Measurements from ENCODE around the gene UBXN4. TPM values are rescaled to one million over a fixed set of nuclear protein-coding genes. Genes with fewer than 3 reads are reported as not detected.
A peak's percentile ranks its signal among the peaks of the same experiment; 100 is the strongest.
"Not testable (repeated sequence)": the region's sequence is repeated elsewhere in the genome, so short reads cannot be mapped to it uniquely, and the experiment has no call there.

UBXN4 gene
- total RNA-seq, 2 experiments from 2014 or later: 97.0 to 104 TPM

DNA sequence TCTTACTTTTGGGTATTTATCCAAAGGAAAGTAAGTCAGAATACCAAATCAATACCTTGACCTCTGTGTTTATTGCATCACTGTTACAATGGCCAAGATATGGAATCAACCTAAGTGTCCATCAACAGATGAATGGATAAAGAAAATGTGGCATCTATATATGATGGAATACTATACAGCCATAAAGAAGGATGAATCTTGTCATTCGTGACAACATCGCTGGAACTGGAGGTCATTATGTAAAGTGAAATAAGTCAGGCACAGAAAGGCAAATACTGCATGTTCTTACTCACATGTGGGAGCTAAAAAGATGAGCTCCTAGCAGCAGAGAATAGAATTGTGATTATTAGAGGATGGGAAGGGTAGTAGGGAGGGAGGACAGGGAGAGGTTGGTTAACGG lies 60.7 kb downstream of the UBXN4 start:
- Mint-ChIP-seq H3K4me3 (no peak overlapping the region), H3K4me1 (peaks cover 6% of the 10 kb centered on the region), H3K9me3 (ENCODE audit: low read depth) (peaks cover 14% of the 10 kb centered on the region), H3K27ac (no peak overlapping the region), H3K36me3 (ENCODE audit: low read depth) (peaks cover 11% of the 10 kb centered on the region), H3K27me3 (no peaks in the 10 kb centered on the region)
- no peak for DNase-seq
- POLR2A ChIA-PET: interaction anchor here (0.9 kb wide), 1 partner anchor 9 kb away, joined by 4 read pairs; no protein-coding TSS in a partner anchor
- CTCF ChIA-PET: interaction anchor here (0.6 to 1.4 kb wide), 9 partner anchors 10 to 1845 kb away, joined by 3 to 5 read pairs (median 3); no protein-coding TSS in a partner anchor
- intact Hi-C loops (cut with DNase I, micrococcal nuclease): no loop called here
- ATAC-seq: no peak

DNA sequence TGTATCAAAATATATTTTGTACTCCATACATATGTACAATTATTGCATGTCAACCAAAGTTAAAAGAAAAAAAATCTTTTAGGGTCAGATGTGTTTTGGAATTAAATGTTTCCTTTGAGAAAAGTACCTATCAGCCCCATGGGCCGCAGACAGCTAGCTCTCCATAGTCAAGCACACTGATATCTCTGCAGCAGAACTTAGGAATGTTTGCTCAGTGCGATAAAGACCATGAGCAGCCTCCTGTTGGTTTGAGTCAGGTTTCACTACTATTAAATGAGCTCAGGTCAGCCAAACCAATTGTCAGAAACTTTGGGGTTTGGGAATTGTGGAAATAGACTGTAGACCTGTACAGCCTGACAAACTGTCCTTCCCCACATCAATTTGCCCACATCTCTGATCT lies 61.6 kb downstream of the UBXN4 start:
- intact Hi-C loops (cut with DNase I, micrococcal nuclease): no loop called here

DNA sequence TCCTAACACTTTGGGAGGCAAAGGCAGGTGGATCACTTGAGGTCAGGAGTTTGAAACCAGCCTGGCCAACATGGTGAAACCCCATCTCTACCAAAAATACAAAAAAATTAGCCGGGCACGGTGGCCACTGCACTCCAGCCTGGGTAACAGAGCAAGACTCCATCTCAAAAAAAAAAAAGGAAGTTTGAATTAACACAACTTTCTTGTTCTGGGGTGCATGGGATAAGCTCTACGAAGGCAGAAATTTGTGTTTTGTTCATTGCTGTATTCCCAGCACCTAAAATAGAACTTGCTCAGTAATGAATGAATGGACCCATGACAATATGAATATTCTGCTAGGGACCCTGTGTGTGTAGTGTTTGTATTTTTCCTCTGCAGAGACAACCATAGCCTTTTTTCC lies 66.2 kb downstream of the UBXN4 start:
- H3K4me3 Mint-ChIP-seq; POLR2A ChIA-PET; H3K4me1 Mint-ChIP-seq; H3K36me3 Mint-ChIP-seq (ENCODE audit: low read depth); H3K9me3 Mint-ChIP-seq (ENCODE audit: low read depth); intact Hi-C loops (cut with DNase I, micrococcal nuclease); DNase-seq; ATAC-seq; H3K27me3 Mint-ChIP-seq; H3K27ac Mint-ChIP-seq: not testable (repeated sequence)
- CTCF ChIA-PET: interaction anchor here (1.7 kb wide), 1 partner anchor 10 kb away, joined by 6 read pairs; no protein-coding TSS in a partner anchor

More for the DNA sequence above, 61.6 kb downstream of the UBXN4 start:
- Mint-ChIP-seq H3K27ac (no peak overlapping the region), H3K9me3 (ENCODE audit: low read depth) (peaks cover 14% of the 10 kb centered on the region), H3K4me1 (peaks cover 3% of the 10 kb centered on the region), H3K4me3 (no peak overlapping the region), H3K27me3 (no peaks in the 10 kb centered on the region), H3K36me3 (ENCODE audit: low read depth) (peaks cover 11% of the 10 kb centered on the region)
- CTCF ChIA-PET: interaction anchor here (0.6 to 1.3 kb wide), 8 partner anchors 9 to 799 kb away, joined by 3 to 5 read pairs (median 3); no protein-coding TSS in a partner anchor
- no peak for ATAC-seq
- POLR2A ChIA-PET: interaction anchor here (0.6 kb wide), 2 partner anchors 52 to 1073 kb away, joined by 3 to 4 read pairs; no protein-coding TSS in a partner anchor
- no peak for DNase-seq

DNA sequence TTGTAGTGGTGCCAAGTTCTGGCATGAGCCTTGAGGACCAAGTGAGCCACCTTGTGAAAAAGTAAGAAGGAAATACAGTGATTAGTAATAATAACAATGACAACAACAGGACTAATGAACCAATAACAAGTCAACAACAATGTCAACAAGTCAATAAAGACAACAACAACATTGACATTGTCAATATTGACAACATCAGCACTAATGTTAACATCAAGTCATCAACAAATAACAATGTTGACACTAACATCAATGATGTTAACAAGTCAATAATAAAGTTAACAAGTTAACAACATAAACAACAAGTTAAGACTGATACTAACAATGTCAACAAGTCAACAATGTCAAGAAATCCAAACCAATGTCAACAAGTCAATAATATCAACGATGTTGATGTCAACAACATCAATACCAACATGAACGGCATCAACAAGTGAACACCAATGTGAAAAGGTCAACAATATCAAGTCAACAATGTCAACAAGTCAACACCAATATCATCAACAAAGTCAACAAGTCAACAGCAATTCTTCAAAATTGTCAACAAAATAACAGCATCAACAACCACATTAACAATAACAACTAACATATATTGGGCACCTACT lies 71.4 kb downstream of the UBXN4 start:
- Mint-ChIP-seq H3K4me1 (peaks cover 25% of the 10 kb centered on the region), H3K27ac (no peak overlapping the region), H3K9me3 (ENCODE audit: low read depth) (peaks cover 3% of the 10 kb centered on the region), H3K36me3 (ENCODE audit: low read depth) (peaks cover 7% of the 10 kb centered on the region), H3K27me3 (no peaks in the 10 kb centered on the region), H3K4me3 (no peak overlapping the region)
- POLR2A ChIA-PET: no interaction called here
- DNase-seq: no peak
- intact Hi-C loops (cut with DNase I, micrococcal nuclease): no loop called here
- no peak for ATAC-seq
- CTCF ChIA-PET: interaction anchor here (0.7 to 2.4 kb wide), 4 partner anchors 10 to 589 kb away, joined by 3 to 10 read pairs (median 3); no protein-coding TSS in a partner anchor

DNA sequence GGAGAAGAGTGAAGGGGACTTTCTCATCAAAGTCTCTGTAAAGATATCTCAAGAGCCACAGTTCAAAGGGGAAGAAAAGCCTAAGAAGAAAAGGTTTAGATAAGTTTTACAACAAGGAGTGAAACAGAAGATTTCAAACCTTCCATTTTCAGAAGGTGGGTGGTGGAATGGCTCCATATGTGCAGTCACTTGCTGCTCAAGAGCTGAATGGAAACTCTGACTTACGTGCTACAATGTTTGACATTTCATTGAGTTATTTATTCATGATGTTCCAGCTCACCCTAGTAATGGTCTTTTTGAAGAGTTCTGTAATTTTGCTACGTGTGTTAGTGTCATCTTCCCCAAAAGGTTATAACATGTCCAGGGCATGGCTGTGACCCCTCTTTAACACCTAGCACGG lies 73.6 kb downstream of the UBXN4 start:
- Mint-ChIP-seq H3K36me3 (ENCODE audit: low read depth) (peaks cover 7% of the 10 kb centered on the region), H3K27me3 (no peaks in the 10 kb centered on the region), H3K27ac (peak overlapping the region; percentile 85), H3K9me3 (ENCODE audit: low read depth) (peaks cover 3% of the 10 kb centered on the region), H3K4me3 (no peak overlapping the region), H3K4me1 (peaks cover 43% of the 10 kb centered on the region)
- ChIA-PET POLR2A (no interaction called here), CTCF (interaction anchor here (0.7 to 4.6 kb wide), 4 partner anchors 9 to 17 kb away, joined by 3 to 35 read pairs (median 4); no protein-coding TSS in a partner anchor)
- ATAC-seq: peak; percentile 37
- intact Hi-C loops (cut with DNase I, micrococcal nuclease): loop anchor here in 1 of 2 experiments (5.0 kb wide), 1 partner anchor 302 kb away; the partner anchor contains the start of gene CXCR4
- peak; percentile 45 for DNase-seq

DNA sequence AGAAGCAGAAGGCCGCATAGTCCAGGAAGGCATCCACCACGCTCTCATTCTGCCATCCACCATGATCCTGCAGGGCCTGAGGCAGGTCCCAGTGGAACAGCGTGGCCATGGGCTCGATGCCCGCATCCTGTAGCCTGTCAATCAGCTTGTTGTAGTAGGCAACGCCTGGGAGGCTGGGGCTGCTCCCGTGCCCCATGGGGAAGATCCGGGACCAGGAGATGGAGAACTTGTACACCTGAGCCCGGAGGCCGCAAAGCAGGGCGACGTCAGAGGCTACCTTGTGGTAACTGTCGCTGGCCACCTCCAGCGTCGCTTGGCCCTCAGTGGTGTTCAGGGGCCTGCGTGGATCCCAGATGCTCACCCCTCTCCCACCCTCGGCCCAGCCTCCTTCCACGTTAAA lies 75.8 kb downstream of the UBXN4 start:
- intact Hi-C loops (cut with DNase I, micrococcal nuclease): loop anchor here in 1 of 2 experiments (5.0 kb wide), 1 partner anchor 300 kb away; the partner anchor contains the start of gene CXCR4
- Mint-ChIP-seq H3K36me3 (ENCODE audit: low read depth) (peaks cover 14% of the 10 kb centered on the region), H3K27ac (no peak overlapping the region), H3K4me3 (no peak overlapping the region), H3K27me3 (no peaks in the 10 kb centered on the region), H3K4me1 (peaks cover 55% of the 10 kb centered on the region), H3K9me3 (ENCODE audit: low read depth) (peaks cover 7% of the 10 kb centered on the region)
- CTCF ChIA-PET: interaction anchor here (1.3 to 4.6 kb wide), 2 partner anchors 16 to 20 kb away, joined by 5 to 35 read pairs; no protein-coding TSS in a partner anchor
- POLR2A ChIA-PET: no interaction called here
- DNase-seq: no peak
- ATAC-seq: no peak

DNA sequence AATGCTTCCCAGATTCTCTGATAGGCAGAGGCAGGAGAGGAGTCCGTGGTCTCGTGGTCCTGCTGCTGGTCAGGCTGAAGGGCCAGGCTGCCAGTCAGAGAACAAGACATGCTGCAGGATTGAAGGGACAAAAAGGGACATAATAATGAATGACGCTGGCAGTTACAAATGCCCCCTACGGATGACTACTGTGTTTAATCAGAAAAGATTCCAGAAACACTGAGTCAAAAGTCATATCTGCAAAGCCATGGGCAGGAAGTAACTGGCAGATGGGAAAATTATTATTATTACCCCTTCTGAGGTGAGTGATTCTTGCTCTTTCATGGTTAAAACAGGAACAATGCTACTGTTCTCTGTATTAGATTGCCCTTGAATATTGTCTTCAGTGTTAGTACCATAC lies 76.3 kb downstream of the UBXN4 start:
- no peak overlapping the region for H3K4me3 Mint-ChIP-seq
- POLR2A ChIA-PET: no interaction called here
- peaks cover 55% of the 10 kb centered on the region for H3K4me1 Mint-ChIP-seq
- H3K9me3 Mint-ChIP-seq (ENCODE audit: low read depth): peaks cover 12% of the 10 kb centered on the region
- CTCF ChIA-PET: interaction anchor here (0.7 to 4.6 kb wide), 5 partner anchors 17 to 36 kb away, joined by 3 to 35 read pairs (median 5); no protein-coding TSS in a partner anchor
- intact Hi-C loops (cut with DNase I, micrococcal nuclease): loop anchor here (2.0 to 5.0 kb wide), 3 partner anchors 57 to 565 kb away; partner anchors contain the start of gene CXCR4 (in 1 of the 2)
- ATAC-seq (no peak), DNase-seq (no peak)
- no peaks in the 10 kb centered on the region for H3K27me3 Mint-ChIP-seq
- H3K36me3 Mint-ChIP-seq (ENCODE audit: low read depth): peaks cover 19% of the 10 kb centered on the region
- H3K27ac Mint-ChIP-seq: no peak overlapping the region

DNA sequence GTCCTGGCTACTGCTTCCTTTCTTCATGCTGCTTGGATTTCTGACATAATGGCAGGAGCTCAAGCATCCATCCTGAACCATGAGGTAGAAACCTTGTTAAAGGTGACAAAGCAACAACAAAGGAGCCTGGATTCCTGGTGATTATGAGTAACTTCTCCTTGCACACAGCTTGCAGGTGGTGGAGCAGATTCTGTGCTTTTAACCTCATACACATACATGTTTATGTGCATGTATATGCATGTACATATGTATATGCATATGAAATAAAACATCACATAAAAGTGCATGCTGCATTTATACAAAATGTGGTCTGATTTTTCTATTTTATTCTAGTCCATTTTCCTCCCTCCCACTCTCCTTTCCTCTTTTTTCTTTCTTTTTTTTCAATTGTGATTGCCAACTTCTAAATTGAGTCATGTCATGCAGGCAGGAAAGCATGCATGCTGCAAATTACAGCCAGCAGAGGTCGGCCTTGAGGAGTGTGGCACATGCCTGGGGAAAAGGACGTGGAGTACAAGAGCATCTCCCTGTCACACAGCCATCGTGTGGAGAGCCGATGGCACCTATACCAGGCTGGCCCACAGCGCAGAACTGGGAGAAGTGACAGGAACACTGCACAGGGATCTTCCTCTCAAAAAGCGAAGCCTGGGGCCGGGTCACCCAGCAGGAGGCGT lies 77.4 kb downstream of the UBXN4 start:
- H3K4me1 Mint-ChIP-seq: peaks cover 52% of the 10 kb centered on the region
- peaks cover 28% of the 10 kb centered on the region for H3K36me3 Mint-ChIP-seq (ENCODE audit: low read depth)
- intact Hi-C loops (cut with DNase I, micrococcal nuclease): loop anchor here (1.0 to 5.0 kb wide), 4 partner anchors 56 to 564 kb away; partner anchors contain the start of gene CXCR4 (in 1 of the 2)
- peak; percentile 82 for DNase-seq
- peak overlapping the region; percentile 9 for H3K4me3 Mint-ChIP-seq
- H3K27me3 Mint-ChIP-seq: no peaks in the 10 kb centered on the region
- ChIA-PET CTCF (interaction anchor here (1.0 to 1.6 kb wide), 5 partner anchors 13 to 60 kb away, joined by 3 to 5 read pairs (median 5); no protein-coding TSS in a partner anchor), POLR2A (interaction anchor here (0.9 kb wide), 1 partner anchor 27 kb away, joined by 3 read pairs; no protein-coding TSS in a partner anchor)
- peak; percentile 58 for ATAC-seq
- peak overlapping the region; percentile 87 for H3K27ac Mint-ChIP-seq
- H3K9me3 Mint-ChIP-seq (ENCODE audit: low read depth): peaks cover 16% of the 10 kb centered on the region

DNA sequence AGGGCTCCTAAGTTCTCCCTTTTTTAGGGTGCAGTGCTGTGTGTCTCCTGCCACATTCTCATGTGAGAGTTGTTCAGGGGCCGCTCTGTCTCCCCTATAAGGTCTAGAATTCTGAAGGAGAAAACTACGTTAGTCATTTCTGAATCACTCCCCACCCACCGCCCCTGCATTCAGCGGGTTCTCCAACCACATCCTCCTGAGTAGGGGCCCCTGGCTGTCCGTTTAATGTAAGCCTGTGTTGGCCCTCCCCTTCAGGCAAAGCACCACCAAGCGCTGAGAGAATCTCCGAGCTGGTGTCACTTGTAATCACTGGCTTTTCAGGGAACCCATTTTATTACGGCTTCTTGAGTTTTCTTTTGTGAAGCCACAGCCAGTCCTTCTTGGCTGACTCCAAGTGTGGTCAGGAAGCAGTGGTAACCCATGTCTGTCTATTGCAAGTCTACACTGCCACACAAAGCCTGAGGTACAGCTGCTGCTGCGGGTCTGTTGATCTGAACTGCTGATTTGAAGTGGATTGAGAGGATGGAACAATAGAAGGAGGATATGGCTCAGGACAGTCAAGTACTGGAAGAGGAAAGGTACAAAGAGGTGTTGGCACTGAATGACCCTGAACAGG lies 78.5 kb downstream of the UBXN4 start:
- DNase-seq (peak; percentile 94), ATAC-seq (peak; percentile 93)
- intact Hi-C loops (cut with DNase I, micrococcal nuclease): loop anchor here (1.0 to 2.0 kb wide), 7 partner anchors 55 to 768 kb away; partner anchors contain the start of genes DARS1 (in 1 of the 2) and RAB3GAP1 (in 1 of the 2)
- Mint-ChIP-seq H3K27me3 (no peaks in the 10 kb centered on the region), H3K4me3 (peak overlapping the region; percentile 71), H3K4me1 (peaks cover 45% of the 10 kb centered on the region), H3K27ac (peak overlapping the region; percentile 87), H3K9me3 (ENCODE audit: low read depth) (peaks cover 14% of the 10 kb centered on the region), H3K36me3 (ENCODE audit: low read depth) (peaks cover 26% of the 10 kb centered on the region)
- POLR2A ChIA-PET: interaction anchor here (0.6 to 0.9 kb wide), 2 partner anchors 23 to 133 kb away, joined by 3 read pairs; no protein-coding TSS in a partner anchor
- CTCF ChIA-PET: interaction anchor here (0.6 to 2.2 kb wide), 12 partner anchors 8 to 570 kb away, joined by 3 to 12 read pairs (median 3); no protein-coding TSS in a partner anchor

DNA sequence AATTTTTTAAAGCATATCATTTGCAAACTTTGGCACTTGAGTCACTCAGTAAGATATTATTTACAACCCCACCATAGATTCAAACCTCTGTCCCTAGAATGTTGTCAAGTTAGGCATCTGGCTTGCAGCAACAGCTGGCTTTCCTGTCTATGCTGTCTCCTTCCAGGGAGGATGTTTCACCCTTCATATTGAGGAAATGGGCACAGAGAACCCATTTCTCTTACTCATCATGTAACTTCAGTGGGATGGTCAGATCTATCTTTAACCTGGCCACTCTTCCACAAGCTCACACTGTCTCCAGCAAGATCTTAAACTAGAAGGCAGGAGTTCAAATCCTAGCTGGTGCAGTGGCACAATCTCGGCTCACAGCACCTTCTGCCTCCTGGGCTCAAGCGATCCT lies 79.5 kb downstream of the UBXN4 start:
- peaks cover 37% of the 10 kb centered on the region for H3K4me1 Mint-ChIP-seq
- ATAC-seq (no peak), DNase-seq (no peak)
- H3K27ac Mint-ChIP-seq: peak overlapping the region; percentile 47
- H3K9me3 Mint-ChIP-seq (ENCODE audit: low read depth): peaks cover 14% of the 10 kb centered on the region
- peak overlapping the region; percentile 71 for H3K4me3 Mint-ChIP-seq
- POLR2A ChIA-PET: interaction anchor here (0.6 kb wide), 1 partner anchor 144 kb away, joined by 3 read pairs; no protein-coding TSS in a partner anchor
- intact Hi-C loops (cut with DNase I, micrococcal nuclease): loop anchor here (2.0 kb wide), 1 partner anchor 78 kb away; no protein-coding TSS in a partner anchor
- H3K27me3 Mint-ChIP-seq: no peaks in the 10 kb centered on the region
- peaks cover 26% of the 10 kb centered on the region for H3K36me3 Mint-ChIP-seq (ENCODE audit: low read depth)
- CTCF ChIA-PET: interaction anchor here (1.2 to 2.2 kb wide), 3 partner anchors 9 to 569 kb away, joined by 3 to 12 read pairs (median 7); no protein-coding TSS in a partner anchor
